ENCODE measurements around the gene PWWP2B. TPM values are rescaled to one million over a fixed set of nuclear protein-coding genes. Genes with fewer than 3 reads are reported as not detected.

Gene PWWP2B
- total and polyA plus RNA-seq, 2 experiments from 2014 or later: 0.66 to 5.8 TPM

- H3K9ac ChIP-seq: no peak overlapping the region
- no peak overlapping the region for H3K4me2 ChIP-seq (ENCODE audit: unreplicated experiment)
- no peak for TF ChIP-seq EZH2 (IDR thresholded peaks at IDR 0.05; ENCODE audit: insufficient read depth, poor library complexity, severe bottlenecking)
- TF ChIP-seq EZH2phosphoT487 (IDR thresholded peaks at IDR 0.05; ENCODE audit: insufficient read depth, low read depth): no peak
- peak; percentile 20 for DNase-seq
- H3F3A ChIP-seq (ENCODE audit: insufficient read depth): peaks cover 13% of the 10 kb centered on the region
- H3K27me3 ChIP-seq (replicated peaks; ENCODE audit: insufficient read depth): no peaks in the 10 kb centered on the region
- no peaks in the 10 kb centered on the region for H3K9me2 ChIP-seq (ENCODE audit: insufficient read depth)
- H2AFZ ChIP-seq: no peak overlapping the region
- WGBS, 2 experiments (ENCODE audit: low coverage in 1 of 2, low lambda C conversion rate in 2 of 2, missing lambda C conversion rate in 2 of 2): 87 to 90% methylated on average over 9 of the region's 9 CpGs
- no peaks in the 10 kb centered on the region for H3K9me3 ChIP-seq (ENCODE audit: low read depth)
- H3K4me3 ChIP-seq: no peak overlapping the region
- in situ Hi-C loops (cut with MboI): no loop called here
- no peaks in the 10 kb centered on the region for H3K36me3 ChIP-seq (ENCODE audit: low read depth)
- peaks cover 13% of the 10 kb centered on the region for H3K4me1 ChIP-seq (ENCODE audit: insufficient read depth)
- H3K79me2 ChIP-seq (ENCODE audit: insufficient read depth): no peaks in the 10 kb centered on the region
- H3K27ac ChIP-seq: no peak overlapping the region
- no peaks in the 10 kb centered on the region for H4K20me1 ChIP-seq (ENCODE audit: insufficient read depth)
Observed at GRCh38 chr10:132371641-132372081, 25.3 kb upstream of the PWWP2B start.

DNA sequence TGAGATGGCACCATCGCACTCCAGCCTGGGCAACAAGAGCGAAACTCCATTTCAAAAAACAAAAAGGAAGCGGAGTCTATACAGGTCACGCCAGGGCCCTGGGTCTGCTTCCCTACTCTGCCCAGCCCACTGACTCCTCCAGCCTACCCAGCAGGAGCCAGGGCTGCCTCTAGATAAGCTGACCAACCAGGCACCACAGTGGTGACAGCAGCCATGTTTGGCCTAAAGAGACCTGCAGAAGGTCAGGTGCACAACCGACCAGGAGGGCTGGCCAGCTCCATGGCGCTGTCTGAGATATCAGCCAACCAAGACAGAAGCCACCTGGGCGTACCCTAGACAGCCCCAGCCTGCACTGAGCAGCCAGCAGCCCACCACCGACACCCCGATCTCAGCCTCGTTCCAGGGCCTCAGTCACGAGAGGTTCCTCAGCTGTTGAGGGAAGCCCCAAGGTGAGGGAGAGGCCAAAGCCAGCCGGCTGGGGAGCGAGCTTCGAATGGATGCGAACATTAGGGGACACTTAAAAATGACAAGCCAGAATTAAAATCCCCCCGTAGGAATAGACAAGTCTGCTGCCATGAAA, 24.4 kb upstream of the PWWP2B start:
- Histone ChIP-seq H3K9me3 (ENCODE audit: low read depth) (no peaks in the 10 kb centered on the region), H3K4me1 (ENCODE audit: insufficient read depth) (peaks cover 13% of the 10 kb centered on the region), H4K20me1 (ENCODE audit: insufficient read depth) (no peaks in the 10 kb centered on the region), H3K9ac (no peak overlapping the region), H3K27ac (no peak overlapping the region), H2AFZ (no peak overlapping the region), H3F3A (ENCODE audit: insufficient read depth) (peaks cover 13% of the 10 kb centered on the region), H3K27me3 (replicated peaks; ENCODE audit: insufficient read depth) (no peaks in the 10 kb centered on the region), H3K4me2 (ENCODE audit: unreplicated experiment) (no peak overlapping the region), H3K4me3 (no peak overlapping the region), H3K9me2 (ENCODE audit: insufficient read depth) (no peaks in the 10 kb centered on the region), H3K79me2 (ENCODE audit: insufficient read depth) (no peaks in the 10 kb centered on the region), H3K36me3 (ENCODE audit: low read depth) (no peaks in the 10 kb centered on the region)
- 79 to 86% methylated on average over 16 of the region's 16 CpGs for WGBS, 2 experiments (ENCODE audit: low coverage in 1 of 2, low lambda C conversion rate in 2 of 2, missing lambda C conversion rate in 2 of 2)
- in situ Hi-C loops (cut with MboI): no loop called here
- DNase-seq: no peak
- no peak for TF ChIP-seq EZH2 (IDR thresholded peaks at IDR 0.05; ENCODE audit: insufficient read depth, poor library complexity, severe bottlenecking)
- no peak for TF ChIP-seq EZH2phosphoT487 (IDR thresholded peaks at IDR 0.05; ENCODE audit: insufficient read depth, low read depth)

GRCh38 chr10:132373241-132373955, 23.6 kb upstream of the PWWP2B start:
- Histone ChIP-seq H3F3A (ENCODE audit: insufficient read depth) (peaks cover 8% of the 10 kb centered on the region), H3K27me3 (replicated peaks; ENCODE audit: insufficient read depth) (no peaks in the 10 kb centered on the region), H3K4me2 (ENCODE audit: unreplicated experiment) (no peak overlapping the region), H3K4me3 (no peak overlapping the region), H3K79me2 (ENCODE audit: insufficient read depth) (no peaks in the 10 kb centered on the region), H3K27ac (no peak overlapping the region), H3K9ac (no peak overlapping the region), H3K4me1 (ENCODE audit: insufficient read depth) (peaks cover 10% of the 10 kb centered on the region), H4K20me1 (ENCODE audit: insufficient read depth) (no peaks in the 10 kb centered on the region), H3K9me3 (ENCODE audit: low read depth) (no peaks in the 10 kb centered on the region), H3K9me2 (ENCODE audit: insufficient read depth) (no peaks in the 10 kb centered on the region), H2AFZ (no peak overlapping the region), H3K36me3 (ENCODE audit: low read depth) (no peaks in the 10 kb centered on the region)
- in situ Hi-C loops (cut with MboI): no loop called here
- TF ChIP-seq EZH2 (IDR thresholded peaks at IDR 0.05; ENCODE audit: insufficient read depth, poor library complexity, severe bottlenecking) (no peak), EZH2phosphoT487 (IDR thresholded peaks at IDR 0.05; ENCODE audit: insufficient read depth, low read depth) (no peak)
- WGBS, 2 experiments (ENCODE audit: low coverage in 1 of 2, low lambda C conversion rate in 2 of 2, missing lambda C conversion rate in 2 of 2): 89% methylated on average over 25 of the region's 25 CpGs
- no peak for DNase-seq

- 90 to 92% methylated on average over 8 of the region's 8 CpGs for WGBS, 2 experiments (ENCODE audit: low coverage in 1 of 2, low lambda C conversion rate in 2 of 2, missing lambda C conversion rate in 2 of 2)
Observed at GRCh38 chr10:132374176-132374575, 22.8 kb upstream of the PWWP2B start.

More at GRCh38 chr10:132374176-132374575, 22.8 kb upstream of the PWWP2B start:
- peaks cover 2% of the 10 kb centered on the region; the same call in 1 of the 2 replicates for H3F3A ChIP-seq (ENCODE audit: insufficient read depth)
- H4K20me1 ChIP-seq (ENCODE audit: insufficient read depth): no peaks in the 10 kb centered on the region
- no peak overlapping the region for H2AFZ ChIP-seq
- no peaks in the 10 kb centered on the region for H3K9me3 ChIP-seq (ENCODE audit: low read depth)
- H3K4me2 ChIP-seq (ENCODE audit: unreplicated experiment): no peak overlapping the region
- no peak overlapping the region for H3K4me3 ChIP-seq
- H3K36me3 ChIP-seq (ENCODE audit: low read depth): no peaks in the 10 kb centered on the region
- H3K79me2 ChIP-seq (ENCODE audit: insufficient read depth): no peaks in the 10 kb centered on the region
- H3K9ac ChIP-seq: no peak overlapping the region
- TF ChIP-seq EZH2 (IDR thresholded peaks at IDR 0.05; ENCODE audit: insufficient read depth, poor library complexity, severe bottlenecking) (no peak), EZH2phosphoT487 (IDR thresholded peaks at IDR 0.05; ENCODE audit: insufficient read depth, low read depth) (no peak)
- DNase-seq: no peak
- in situ Hi-C loops (cut with MboI): no loop called here
- no peak overlapping the region for H3K27ac ChIP-seq
- H3K9me2 ChIP-seq (ENCODE audit: insufficient read depth): no peaks in the 10 kb centered on the region
- H3K27me3 ChIP-seq (replicated peaks; ENCODE audit: insufficient read depth): no peaks in the 10 kb centered on the region
- H3K4me1 ChIP-seq (ENCODE audit: insufficient read depth): peaks cover 3% of the 10 kb centered on the region; the same call in 1 of the 2 replicates
